MM.1S (cell line): Measurements from ENCODE around the gene ENPEP.

ENCODE experiments used
- DNase-seq: peaks from one replicate; pipeline ENCODE4 v3.0.0-alpha.2; 2015
- H2AFZ ChIP-seq: fragments of 300-600 bp; sonication (generic); 2 replicates; pipeline ENCODE4 v1.6.0; 2016; ENCODE audit warnings: antibody characterized with exemption, low read length
- H3F3A ChIP-seq: fragments of 300-600 bp; sonication (generic); 2 replicates; pipeline ENCODE4 v1.6.1; 2016; ENCODE audit warnings: mild to moderate bottlenecking, antibody characterized with exemption, low read length, moderate library complexity, mixed read lengths; ENCODE audit not compliant: insufficient read depth
- H3K27ac ChIP-seq: fragments of 300-600 bp; sonication (generic); 2 replicates; pipeline ENCODE4 v1.5.1; 2016; ENCODE audit warnings: mild to moderate bottlenecking, low read length
- H3K27me3 ChIP-seq: fragments of 300-600 bp; sonication (generic); replicated peaks from 2 replicates; pipeline ENCODE4 v1.6.0; 2016; ENCODE audit warnings: low read length; ENCODE audit not compliant: insufficient read depth
- H3K36me3 ChIP-seq: fragments of 300-600 bp; sonication (generic); replicated peaks from 2 replicates; pipeline ENCODE4 v1.6.1; 2016; ENCODE audit warnings: mild to moderate bottlenecking, low read length, mixed read lengths; ENCODE audit not compliant: insufficient read depth
- H3K4me1 ChIP-seq: fragments of 300-600 bp; sonication (generic); 2 replicates; pipeline ENCODE4 v1.6.1; 2016; ENCODE audit warnings: low read length, mixed read lengths
- H3K4me2 ChIP-seq: fragments of 300-600 bp; sonication (generic); 2 replicates; pipeline ENCODE4 v1.6.0; 2016; ENCODE audit warnings: low read depth, low read length
- H3K4me3 ChIP-seq: fragments of 300-600 bp; sonication (generic); 2 replicates; pipeline ENCODE4 v1.5.1; 2016; ENCODE audit warnings: low read length, mixed read lengths
- H3K79me2 ChIP-seq: fragments of 300-600 bp; sonication (generic); 2 replicates; pipeline ENCODE4 v1.6.1; 2016; ENCODE audit warnings: mixed run types, low read length, mixed read lengths
- H3K9ac ChIP-seq: fragments of 300-600 bp; sonication (generic); 2 replicates; pipeline ENCODE4 v1.6.1; 2016; ENCODE audit warnings: low read length, mixed read lengths
- H3K9me2 ChIP-seq: fragments of 300-600 bp; sonication (generic); replicated peaks from 2 replicates; pipeline ENCODE4 v1.6.1; 2016; ENCODE audit warnings: mild to moderate bottlenecking, low read length, mixed read lengths; ENCODE audit not compliant: insufficient read depth
- H3K9me3 ChIP-seq: fragments of 300-600 bp; sonication (generic); replicated peaks from 2 replicates; pipeline ENCODE4 v1.6.1; 2016; ENCODE audit warnings: mild to moderate bottlenecking, low read length, mixed read lengths; ENCODE audit not compliant: insufficient read depth
- H4K20me1 ChIP-seq: fragments of 300-600 bp; sonication (generic); 2 replicates; pipeline ENCODE4 v1.6.1; 2016; ENCODE audit warnings: mild to moderate bottlenecking, low read length, moderate library complexity, mixed read lengths; ENCODE audit not compliant: insufficient read depth
- CTCF ChIP-seq: fragments of 300-600 bp; sonication (generic); IDR thresholded peaks from 2 replicates; pipeline ENCODE4 v1.5.1; 2016; ENCODE audit warnings: antibody characterized with exemption, low read length, mixed read lengths
- EZH2 ChIP-seq: fragments of 300-600 bp; sonication (generic); optimal IDR thresholded peaks from 2 replicates; pipeline ENCODE3; 2017; ENCODE audit warnings: low read depth, mild to moderate bottlenecking, antibody characterized with exemption, low read length, mixed read lengths
- EZH2phosphoT487 ChIP-seq: fragments of 300-600 bp; sonication (generic); IDR thresholded peaks from 2 replicates; pipeline ENCODE4 v1.6.1; 2018; ENCODE audit warnings: antibody characterized with exemption, low read length

The ENPEP gene

GRCh38 chr4:110516106-110516922 lies 40.4 kb downstream of the ENPEP start:
- Histone ChIP-seq H4K20me1 (no peaks in the 10 kb centered on the region), H3K36me3 (no peaks in the 10 kb centered on the region), H2AFZ (peak overlapping the region; percentile 52), H3K9me2 (no peaks in the 10 kb centered on the region), H3K27me3 (no peaks in the 10 kb centered on the region), H3F3A (peaks cover 7% of the 10 kb centered on the region; the same call in 1 of the 2 replicates), H3K9ac (peak overlapping the region; percentile 23; the same call in 1 of the 2 replicates), H3K4me1 (peaks cover 12% of the 10 kb centered on the region), H3K79me2 (no peaks in the 10 kb centered on the region), H3K4me3 (peak overlapping the region; percentile 64), H3K27ac (no peak overlapping the region), H3K9me3 (no peaks in the 10 kb centered on the region), H3K4me2 (peak overlapping the region; percentile 50; the same call in 1 of the 2 replicates)
- peak; percentile 74 for DNase-seq
- TF ChIP-seq EZH2 = no peak
- TF ChIP-seq CTCF = peak; percentile 79

GRCh38 chr4:110518889-110519490 lies 43.0 kb downstream of the ENPEP start:
- Histone ChIP-seq H3K27me3 (no peaks in the 10 kb centered on the region), H3K4me2 (no peak overlapping the region), H3K27ac (no peak overlapping the region), H3K4me3 (no peak overlapping the region), H3K9me2 (no peaks in the 10 kb centered on the region), H3K9ac (no peak overlapping the region), H3K4me1 (peaks cover 12% of the 10 kb centered on the region), H3K79me2 (no peaks in the 10 kb centered on the region), H3F3A (peaks cover 7% of the 10 kb centered on the region; the same call in 1 of the 2 replicates), H3K36me3 (no peaks in the 10 kb centered on the region), H3K9me3 (no peaks in the 10 kb centered on the region), H2AFZ (no peak overlapping the region), H4K20me1 (no peaks in the 10 kb centered on the region)
- TF ChIP-seq EZH2phosphoT487 (no peak), CTCF (peak; percentile 67)
- DNase-seq = peak; percentile 36

GRCh38 chr4:110520886-110521285 lies 44.9 kb downstream of the ENPEP start:
- TF ChIP-seq EZH2phosphoT487 (no peak), CTCF (no peak), EZH2 (no peak)
- Histone ChIP-seq H3K4me1 (peaks cover 7% of the 10 kb centered on the region; the same call in 1 of the 2 replicates), H2AFZ (no peak overlapping the region), H3F3A (peaks cover under 1% of the 10 kb centered on the region; the same call in 1 of the 2 replicates), H3K79me2 (no peaks in the 10 kb centered on the region), H3K9ac (no peak overlapping the region), H4K20me1 (no peaks in the 10 kb centered on the region), H3K36me3 (no peaks in the 10 kb centered on the region), H3K27me3 (no peaks in the 10 kb centered on the region), H3K4me2 (no peak overlapping the region), H3K9me3 (no peaks in the 10 kb centered on the region), H3K27ac (no peak overlapping the region), H3K9me2 (no peaks in the 10 kb centered on the region), H3K4me3 (no peak overlapping the region)
- DNase-seq = no peak
